Measurements from ENCODE around the gene KBTBD12.

Gene KBTBD12

DNA sequence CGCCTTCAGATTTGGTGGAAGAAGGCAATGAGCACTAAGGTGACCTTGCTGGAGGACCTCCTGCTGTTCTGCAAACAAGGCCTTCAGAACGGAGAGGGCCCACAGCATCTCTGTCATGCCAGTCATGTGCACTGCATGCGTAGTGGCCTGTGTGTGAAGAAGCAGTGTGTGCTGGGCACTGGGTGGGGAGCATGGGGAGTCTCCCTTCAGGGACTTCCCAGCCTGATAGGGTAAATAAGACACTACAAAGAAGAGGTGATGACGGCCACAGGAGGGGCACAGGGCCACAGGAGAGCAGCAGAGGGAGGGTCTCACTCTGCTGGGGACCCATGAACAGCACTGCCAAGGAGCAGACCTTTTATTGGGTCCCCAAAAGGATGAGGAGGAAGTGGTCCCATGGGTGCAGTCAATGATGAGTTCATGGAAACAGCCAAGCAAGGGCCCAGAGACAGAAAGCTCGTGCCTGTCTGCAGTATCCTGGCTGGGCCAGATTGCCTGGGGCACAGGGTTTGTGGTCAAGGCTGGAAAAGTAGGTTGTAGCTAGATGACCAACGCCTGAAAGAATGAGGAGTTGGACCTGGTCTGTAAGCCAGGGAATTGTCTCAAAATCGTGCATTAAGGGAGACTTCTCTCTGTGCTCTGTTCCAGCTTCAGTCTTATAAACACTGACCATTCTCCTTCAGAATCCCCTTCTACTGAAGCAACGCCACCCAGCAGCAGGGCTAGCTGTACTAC is 69.4 kb downstream of the KBTBD12 start:
- DNase-seq (ENCODE audit: insufficient read length, low spot score) (no peak), FAIRE-seq (no peak)

DNA sequence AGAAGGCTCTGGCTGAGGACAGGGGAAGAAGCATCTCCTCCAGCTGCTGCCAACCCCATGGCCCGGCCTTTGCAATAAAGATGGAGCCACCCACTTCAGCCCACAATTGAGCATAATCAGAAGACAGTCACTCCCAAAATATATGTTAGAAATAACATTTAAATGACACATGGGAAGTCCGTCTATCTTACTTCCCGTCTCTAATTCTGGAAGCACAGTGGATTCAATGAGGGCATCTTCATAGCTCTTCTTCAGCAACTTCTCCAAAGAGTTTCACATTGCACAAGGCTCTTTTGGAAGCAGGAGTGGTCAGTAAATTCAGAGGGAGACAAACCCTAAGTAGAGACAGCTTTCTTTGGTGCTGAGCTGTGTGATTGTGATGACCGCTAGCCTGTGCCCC is 70.2 kb downstream of the KBTBD12 start:
- FAIRE-seq (no peak), DNase-seq (ENCODE audit: insufficient read length, low spot score) (no peak)

DNA sequence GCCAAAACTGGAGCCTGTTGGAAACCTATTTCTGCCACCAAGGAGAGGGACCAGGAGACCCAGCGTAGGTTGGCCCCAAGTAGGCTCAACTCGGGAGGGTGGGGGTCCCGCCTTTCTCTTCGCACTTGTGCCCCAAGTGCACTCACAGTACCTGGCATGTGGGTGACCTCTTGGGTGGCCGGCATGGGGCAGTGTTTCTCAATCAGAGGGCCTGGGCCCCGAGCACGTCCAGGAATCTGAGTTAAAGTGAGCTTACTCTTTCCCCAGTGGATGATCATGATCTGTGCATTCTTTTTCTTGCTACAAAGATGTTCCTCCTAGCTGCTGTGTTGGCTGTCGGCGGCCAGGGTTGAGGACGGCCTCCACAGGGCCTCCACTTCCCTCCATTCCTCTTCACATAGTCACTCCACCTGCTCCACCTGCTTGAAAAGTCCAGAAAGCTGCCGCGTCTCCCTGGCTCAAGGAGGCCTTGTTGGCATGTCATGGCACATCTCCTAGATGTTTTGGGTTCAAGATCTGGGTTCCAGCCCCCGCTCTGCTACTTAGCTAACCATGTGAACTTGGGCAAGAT is 70.7 kb downstream of the KBTBD12 start:
- DNase-seq (ENCODE audit: insufficient read length, low spot score) = no peak
- FAIRE-seq = no peak

DNA sequence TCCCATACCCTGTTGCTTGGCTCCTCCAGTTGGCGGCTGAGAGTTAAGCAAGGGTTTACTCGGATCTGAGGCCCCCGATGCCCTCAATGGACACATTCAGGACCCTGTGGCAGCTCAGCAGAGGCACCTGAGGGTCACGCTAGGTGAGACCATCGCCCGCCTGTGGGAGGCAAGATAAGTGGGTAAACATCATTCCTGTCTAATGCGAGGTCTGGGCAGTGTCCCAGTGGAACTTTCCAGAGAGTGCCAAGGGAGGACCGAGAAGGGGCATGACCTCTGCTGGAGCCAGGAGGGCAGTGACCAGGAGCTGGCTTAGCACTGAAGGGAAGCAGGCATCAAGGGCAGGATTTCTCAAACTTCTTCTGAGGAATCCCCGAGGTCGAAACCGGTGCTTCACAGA is 71.8 kb downstream of the KBTBD12 start:
- DNase-seq (ENCODE audit: insufficient read length, low spot score) (no peak), FAIRE-seq (no peak)

DNA sequence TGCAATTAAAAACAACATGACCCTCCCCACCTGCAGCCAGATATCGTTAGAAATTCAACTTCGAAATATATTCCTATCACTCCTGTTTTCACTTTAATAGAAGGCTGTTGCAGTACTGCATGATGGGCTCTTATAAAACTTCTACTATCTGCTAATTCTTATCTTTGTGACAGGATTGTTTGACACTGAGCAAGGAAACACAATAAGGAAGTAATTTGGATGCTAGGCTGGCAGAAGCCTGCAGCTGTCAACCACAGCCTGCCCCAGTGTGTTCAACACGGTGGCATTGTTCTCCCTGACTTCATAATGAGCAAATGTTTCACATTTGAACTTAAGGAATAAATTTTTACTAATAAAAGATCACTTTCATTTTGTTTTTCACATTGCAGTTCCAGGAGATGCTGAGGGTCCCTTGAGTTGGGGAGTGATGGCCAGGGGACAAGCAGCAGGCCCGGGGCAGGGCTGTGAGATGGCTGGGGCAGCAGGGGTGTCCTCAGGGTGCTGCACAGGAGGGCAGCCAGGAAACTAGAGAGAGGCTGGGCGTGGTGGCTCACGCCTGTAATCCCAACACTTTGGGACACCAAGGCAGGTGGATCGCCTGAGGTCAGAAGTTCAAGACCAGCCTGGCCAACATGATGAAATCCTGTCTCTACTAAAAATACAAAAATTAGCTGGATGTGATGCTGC is 72.4 kb downstream of the KBTBD12 start:
- DNase-seq (ENCODE audit: insufficient read length, low spot score) (no peak), FAIRE-seq (no peak)

DNA sequence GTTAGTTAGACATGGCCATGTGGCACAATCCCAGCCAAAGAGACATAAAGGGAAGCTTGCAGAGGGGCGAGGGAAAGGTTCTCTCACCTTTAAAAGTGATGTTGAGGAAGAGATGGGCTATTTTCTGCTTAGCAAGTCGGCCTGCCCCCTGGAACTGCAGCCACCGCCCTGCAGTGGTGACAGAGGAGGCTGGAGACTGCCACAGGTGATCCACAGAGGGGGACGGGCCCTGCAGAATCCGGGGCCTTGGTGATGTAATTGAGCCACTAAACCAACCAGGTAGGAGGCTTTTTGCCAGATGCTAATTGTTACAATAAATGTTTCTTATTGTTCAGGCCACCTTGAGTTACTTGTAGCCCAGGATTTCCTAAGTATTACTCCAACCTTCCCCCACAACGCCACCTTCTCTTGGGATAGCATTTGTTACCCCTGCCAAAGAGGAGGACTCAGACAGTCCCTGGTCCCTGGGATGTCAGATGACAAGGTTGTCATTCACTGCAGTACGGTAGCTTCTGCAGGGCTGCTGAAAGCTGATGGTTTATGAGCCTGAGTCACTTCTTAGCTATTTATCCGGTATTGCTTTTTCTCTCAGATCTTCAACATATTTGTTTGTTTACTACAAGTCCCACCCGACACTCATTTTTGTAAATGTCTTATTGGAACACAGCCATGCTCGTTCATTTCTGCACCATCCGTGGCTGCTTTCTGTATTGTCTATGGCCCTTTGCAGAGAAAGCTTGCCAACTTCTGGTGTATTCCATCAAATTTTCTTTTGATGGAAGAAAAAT is 73.9 kb downstream of the KBTBD12 start:
- FAIRE-seq (no peak), DNase-seq (ENCODE audit: insufficient read length, low spot score) (peak; percentile 50)

DNA sequence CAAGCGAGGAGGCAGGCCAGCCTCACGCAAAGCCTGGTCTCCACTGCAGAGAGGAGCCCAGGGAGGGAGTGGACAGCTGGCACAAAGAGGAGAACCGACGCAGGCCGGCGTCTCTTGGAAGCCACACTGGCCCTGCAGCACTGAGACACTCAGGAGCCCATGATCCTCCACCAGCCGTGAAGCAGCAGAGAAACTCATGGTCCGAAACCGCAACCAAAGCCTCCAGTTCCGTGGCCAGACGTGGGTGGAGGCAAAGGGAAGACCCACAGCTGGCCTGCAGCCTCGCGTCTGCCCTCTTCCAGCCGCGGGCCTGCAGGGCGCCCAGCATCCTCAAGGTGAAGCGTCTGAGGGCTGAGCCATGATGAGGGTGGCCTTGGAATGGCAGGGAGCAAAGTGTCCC is 75.0 kb downstream of the KBTBD12 start:
- no peak for DNase-seq (ENCODE audit: insufficient read length, low spot score)
- no peak for FAIRE-seq

DNA sequence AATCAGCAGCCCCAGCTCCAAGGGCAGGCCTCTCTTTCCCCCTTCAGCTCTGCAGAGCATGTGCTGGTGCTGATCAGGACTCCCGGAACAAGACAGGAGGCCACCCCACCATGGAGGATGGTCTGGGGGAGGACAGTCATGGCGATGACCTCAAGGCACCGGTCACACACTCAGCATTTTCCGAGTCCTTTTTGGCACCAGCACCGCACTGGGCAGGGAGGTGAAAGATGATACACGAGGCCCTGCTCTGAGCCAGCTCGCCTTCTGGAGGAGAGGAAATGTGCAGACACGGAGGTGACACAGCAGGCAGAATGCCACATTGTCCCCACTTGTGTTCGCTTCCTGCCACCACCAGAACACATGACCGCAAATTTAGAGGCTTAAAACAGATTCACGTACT is 75.4 kb downstream of the KBTBD12 start:
- peak; percentile 46 for FAIRE-seq

DNA sequence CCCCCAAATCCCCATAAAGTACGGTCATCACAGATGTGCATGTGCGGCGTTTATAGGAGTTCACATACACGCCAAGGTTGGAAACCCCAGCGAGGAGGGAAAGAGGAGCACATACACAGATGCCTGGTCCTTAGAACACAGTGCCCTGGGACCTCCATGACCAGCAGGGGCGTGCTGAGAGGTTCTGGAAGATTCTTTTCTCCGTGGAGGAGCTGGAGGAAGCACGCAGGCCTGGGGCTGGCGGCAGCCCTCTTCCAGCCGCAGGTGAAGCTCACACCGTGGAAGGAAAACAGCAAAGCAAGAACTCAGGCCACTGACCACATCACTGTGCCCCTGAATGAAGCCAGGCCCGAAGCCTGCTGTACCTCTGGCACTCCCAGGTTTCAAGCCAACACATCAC is 76.2 kb downstream of the KBTBD12 start:
- FAIRE-seq = no peak
- DNase-seq (ENCODE audit: insufficient read length, low spot score) = no peak

More for the DNA sequence above, 75.4 kb downstream of the KBTBD12 start:
- no peak for DNase-seq (ENCODE audit: insufficient read length, low spot score)

DNA sequence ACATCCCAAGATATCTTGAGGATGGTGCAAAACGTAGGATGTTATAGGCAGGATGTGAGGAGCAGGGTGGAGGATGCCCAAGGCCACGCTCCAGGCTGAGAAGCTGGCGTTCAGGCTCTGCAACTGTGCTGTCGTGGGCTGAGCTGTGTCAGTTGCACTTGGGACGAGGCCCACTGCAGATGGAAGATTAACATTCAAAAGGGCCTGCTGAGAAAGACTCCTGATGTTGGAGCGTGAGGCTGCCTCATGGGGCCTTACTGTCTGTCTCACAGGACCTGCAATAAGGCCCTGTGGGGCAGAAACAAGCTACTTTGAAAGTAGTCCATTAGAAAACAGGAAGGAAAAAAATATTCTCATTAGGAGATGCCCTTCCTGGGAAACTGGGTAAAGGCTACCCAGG is 76.6 kb downstream of the KBTBD12 start:
- DNase-seq (ENCODE audit: insufficient read length, low spot score) (no peak), FAIRE-seq (no peak)

DNA sequence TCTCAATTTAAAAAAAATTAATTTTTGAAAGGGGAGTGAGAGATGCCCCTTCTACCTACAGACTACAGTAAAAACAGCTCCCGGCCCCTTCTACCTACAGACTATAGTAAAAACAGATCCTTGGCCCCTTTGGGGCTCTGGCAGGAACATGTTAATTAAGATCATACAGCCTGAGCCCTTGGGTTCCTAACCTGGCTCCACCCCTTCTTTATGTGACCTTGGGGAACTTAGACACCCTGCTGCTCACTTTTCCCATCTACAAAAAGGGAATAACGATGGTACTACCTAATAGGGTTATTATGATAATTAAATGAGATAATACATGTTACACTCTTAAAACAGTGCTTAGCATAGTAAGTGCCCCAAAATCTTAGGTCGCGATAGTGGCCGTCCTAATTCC is 77.1 kb downstream of the KBTBD12 start:
- DNase-seq (ENCODE audit: insufficient read length, low spot score) (no peak), FAIRE-seq (no peak)

DNA sequence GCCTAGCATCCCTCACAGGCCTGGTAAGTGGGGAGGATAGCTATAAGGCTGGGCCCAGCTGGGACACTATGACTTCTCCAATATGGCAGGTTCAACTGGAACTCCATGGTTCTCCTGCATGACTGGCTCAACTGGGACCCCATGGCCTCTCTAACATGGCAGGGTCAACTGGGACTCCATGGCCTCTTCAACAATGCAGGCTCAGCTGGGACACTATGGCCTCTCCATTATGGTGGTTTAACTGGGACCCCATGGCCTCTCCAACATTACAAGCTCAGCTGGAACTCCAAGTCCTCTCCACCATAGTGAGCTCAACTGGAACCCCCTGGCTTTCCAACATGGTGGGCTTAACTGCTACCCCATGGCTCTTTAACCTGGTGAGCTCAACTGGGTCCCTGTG is 79.0 kb downstream of the KBTBD12 start:
- DNase-seq (ENCODE audit: insufficient read length, low spot score) = no peak
- FAIRE-seq = no peak

DNA sequence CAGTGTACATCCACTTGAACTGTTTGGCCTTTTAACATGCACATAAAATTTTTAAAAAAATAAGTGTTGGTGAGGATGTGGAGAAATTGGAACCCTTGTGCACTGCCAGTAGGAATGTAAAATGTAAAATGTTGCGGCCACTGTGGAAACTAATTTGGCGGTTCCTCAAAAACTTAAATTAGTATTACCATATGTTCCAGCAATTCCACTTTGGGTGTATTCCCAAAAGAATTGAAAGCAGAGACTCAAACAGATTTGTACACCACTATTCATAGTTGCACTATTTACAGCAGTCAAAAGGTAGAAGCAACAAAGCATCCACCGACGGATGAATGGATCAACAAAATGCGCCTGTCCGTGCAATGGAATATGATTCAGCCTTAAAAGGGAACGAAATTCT is 82.0 kb downstream of the KBTBD12 start:
- no peak for FAIRE-seq
- DNase-seq (ENCODE audit: insufficient read length, low spot score) = no peak

DNA sequence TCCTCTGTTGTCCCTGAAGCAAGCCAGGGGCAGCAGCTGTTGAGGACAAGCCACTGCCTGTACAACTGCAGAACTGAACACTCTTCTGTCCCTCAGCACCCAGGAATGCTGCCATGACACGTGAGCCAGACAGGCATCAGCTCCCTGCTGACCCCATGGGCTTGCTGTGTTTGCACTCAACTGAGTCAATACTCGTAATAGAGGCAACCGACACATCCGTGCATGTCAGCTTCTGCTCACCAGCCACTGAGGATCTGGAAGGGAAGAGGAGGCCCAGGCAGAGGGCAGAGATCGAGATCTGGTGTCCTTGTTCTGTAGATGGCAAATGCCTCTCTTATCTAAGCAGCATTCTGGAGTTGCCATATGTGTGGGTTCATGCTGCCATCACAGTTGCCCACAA is 82.9 kb downstream of the KBTBD12 start:
- DNase-seq (ENCODE audit: insufficient read length, low spot score) (no peak), FAIRE-seq (no peak)

DNA sequence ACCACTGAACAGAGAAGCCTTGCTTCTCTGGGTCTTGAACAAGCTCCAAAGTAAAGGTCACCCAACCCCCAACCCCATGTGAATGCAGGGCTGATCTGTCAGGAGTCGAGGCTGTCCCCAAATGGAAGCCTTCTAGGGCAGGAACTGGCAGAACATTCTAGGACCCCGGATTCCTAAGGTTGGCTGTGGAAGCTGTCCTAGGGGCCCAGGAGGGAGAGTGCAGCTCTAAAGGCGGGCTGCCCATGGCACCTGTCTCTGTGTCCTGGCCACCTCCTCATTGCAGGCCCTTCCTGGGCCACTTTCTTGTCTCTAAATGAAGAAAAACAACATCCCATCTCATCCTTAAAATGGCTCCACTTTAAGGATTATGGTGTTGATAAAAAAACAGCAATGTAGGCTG is 83.6 kb downstream of the KBTBD12 start:
- DNase-seq (ENCODE audit: insufficient read length, low spot score) (no peak), FAIRE-seq (no peak)

DNA sequence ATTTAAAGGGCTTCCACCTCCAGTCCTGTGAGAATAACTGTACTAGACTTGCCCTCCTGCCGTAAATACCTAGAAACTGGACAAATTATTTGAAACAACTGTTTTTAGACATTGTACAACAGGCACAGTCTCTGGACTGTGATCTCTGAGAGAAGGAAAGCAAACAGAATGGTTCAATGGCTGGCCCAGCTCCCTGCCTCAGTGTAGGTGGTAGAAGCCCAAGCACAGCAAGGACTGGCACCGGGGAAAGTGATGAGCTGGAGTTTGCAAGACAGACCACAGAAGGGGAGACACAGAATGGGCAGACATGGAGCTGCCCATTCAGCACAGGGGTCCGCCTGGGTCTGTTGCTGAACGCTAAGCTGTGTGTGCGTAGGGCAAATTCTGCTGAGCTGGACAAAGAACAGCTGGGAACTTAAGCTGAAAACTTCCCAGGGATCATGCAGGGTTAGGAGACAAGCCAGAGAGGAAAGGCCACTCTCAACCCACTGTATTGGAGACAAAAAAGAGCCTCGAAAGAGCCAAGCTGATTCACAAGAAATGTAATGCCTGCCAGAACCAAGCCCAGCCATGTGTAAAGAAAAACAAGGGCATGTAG is 84.6 kb downstream of the KBTBD12 start:
- FAIRE-seq = no peak
- no peak for DNase-seq (ENCODE audit: insufficient read length, low spot score)

DNA sequence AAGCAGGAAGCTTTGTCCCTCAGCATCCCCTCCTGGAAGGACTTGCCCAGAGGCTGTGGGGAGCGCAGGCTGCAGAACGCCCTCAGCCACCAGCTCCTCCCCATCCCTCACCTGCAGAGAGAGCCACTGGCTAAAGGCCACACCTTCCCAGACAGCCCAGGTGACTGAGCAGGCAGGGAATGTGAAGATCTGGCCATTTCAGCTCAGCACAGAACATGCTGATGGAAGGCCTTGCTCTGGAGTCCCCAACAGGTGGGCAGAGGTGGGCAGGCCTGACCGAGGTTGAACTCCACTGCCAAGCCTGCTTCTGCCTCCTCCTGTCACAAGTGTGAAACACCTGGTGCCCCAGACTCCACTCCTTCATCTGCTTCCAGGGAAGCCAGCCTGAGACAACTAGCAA is 86.5 kb downstream of the KBTBD12 start:
- FAIRE-seq (no peak), DNase-seq (ENCODE audit: insufficient read length, low spot score) (no peak)

DNA sequence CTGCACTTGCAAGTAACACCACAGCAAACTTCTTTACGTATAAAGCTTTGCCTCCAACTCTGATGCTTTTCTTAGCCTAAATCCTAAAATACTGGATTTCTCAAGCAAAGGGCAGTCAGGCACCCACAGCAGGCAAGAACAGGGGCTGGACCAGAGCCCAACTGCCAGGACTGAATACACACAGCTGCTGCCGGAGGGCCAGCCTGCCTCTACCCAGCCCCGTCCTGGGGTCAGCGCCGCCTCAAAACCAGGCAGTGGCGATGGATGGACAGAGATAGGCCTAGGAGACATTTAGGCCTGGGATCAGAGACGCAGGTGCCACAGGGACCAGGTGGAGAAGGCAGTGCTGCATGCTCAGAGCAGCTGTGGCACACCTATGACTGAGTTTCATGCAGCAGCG is 89.6 kb downstream of the KBTBD12 start:
- DNase-seq (ENCODE audit: insufficient read length, low spot score) = no peak

DNA sequence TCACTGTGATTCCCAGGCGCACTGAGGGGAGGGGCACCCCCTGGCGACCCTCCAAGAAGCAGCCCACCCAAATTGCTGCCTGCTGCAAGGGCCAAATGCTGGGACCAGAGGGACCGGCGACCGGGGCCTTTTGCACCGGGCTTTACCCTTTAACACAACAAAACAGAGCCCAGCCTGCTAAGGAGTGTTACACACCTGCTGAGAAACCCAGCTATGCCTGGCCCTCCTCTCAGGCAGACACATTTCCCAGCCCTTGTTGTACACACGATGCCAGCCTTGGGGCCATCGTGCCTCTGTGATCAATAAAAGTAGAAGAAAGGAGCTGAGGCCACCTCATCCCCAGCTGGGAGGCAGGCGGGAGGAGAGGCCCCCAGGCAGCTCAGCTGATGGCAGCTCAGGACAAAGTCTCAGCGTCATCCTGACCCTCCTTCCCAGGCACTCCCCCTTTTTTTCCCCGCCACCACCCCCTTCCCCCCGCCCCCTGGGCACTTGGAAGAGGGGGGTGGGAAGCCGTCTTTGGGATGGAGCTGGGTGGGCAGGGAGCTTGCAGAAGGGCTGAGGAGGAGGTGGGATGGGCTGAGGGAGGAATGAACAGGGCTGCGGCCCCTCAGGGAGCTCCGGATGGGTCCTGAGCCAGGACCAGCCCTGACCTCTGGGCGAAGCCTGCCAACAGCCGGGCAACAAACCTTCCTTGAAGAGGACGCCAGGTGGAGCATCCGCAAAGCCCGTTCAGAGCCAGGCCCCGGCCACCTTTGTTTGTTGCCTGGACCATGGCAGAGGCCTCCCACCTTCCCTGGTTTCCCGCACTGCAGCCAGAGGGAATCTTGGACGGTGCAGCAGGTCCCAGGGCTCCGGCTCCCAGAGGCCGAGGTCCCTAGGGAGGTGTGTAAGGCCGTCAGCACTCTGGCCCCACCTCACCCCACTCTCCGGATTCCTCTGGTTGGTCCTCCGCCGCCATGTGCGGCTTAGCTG is 91.3 kb downstream of the KBTBD12 start:
- FAIRE-seq = no peak
- no peak for DNase-seq (ENCODE audit: insufficient read length, low spot score)

More for the DNA sequence above, 89.6 kb downstream of the KBTBD12 start:
- FAIRE-seq = no peak

DNA sequence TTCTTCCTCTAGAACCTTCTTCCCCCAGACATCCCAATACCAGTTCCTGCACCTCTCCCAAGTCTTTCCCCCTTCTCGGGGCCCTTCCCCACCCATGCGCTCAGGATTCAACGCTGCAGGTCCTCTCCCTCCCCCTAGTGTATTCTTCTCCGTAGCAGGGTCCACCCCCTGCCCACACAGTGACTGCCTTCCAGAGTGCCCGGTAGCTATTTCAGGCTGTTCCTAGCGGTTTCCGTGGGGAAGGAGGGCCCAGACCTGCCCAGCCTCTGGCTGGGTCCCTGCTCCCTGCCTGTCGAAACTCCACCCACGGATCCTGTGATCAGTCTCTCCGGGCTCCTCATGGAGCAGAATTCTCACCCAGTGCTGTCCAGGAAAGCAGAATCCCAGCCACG is 92.0 kb downstream of the KBTBD12 start:
- no peak for FAIRE-seq
- no peak for DNase-seq (ENCODE audit: insufficient read length, low spot score)
